CD4-positive, alpha-beta memory T cell (primary cell): ENCODE data around the gene SLC4A5. TPM values are rescaled to one million over a fixed set of nuclear protein-coding genes. Genes with fewer than 3 reads are reported as not detected.

Experiments
- CTCF ChIA-PET: fragments of 350-600 bp; sonication (Branson Sonifier 250); formaldehyde crosslinking; loops from one replicate; lab custom pipeline; 2021; ENCODE audit warnings: inconsistent platforms; ENCODE audit not compliant: partially characterized antibody; lab: Charles Lee
- POLR2A ChIA-PET: fragments of 350-600 bp; sonication (Branson Sonifier 250); formaldehyde crosslinking; loops from one replicate; lab custom pipeline; 2021; ENCODE audit not compliant: partially characterized antibody; lab: Charles Lee
- DNase-seq, 5 donors: peaks; one replicate each; pipeline versions ENCODE4 v3.0.0 to v3.0.0-alpha.2; 2020 to 2022; ENCODE audit warnings: mixed read lengths in 1 of 5
- H3K27ac ChIP-seq: one replicate; pipeline ENCODE4 v1.7.0; 2013; ENCODE audit warnings: low read depth, low read length
- H3K27me3 ChIP-seq: 2 replicates; pipeline ENCODE4 v1.7.0; 2013; ENCODE audit warnings: mild to moderate bottlenecking, low read length, moderate library complexity; ENCODE audit not compliant: insufficient read depth
- H3K36me3 ChIP-seq: 2 replicates; pipeline ENCODE4 v1.7.0; 2013; ENCODE audit warnings: mild to moderate bottlenecking, low read length, moderate library complexity; ENCODE audit not compliant: insufficient read depth
- H3K4me1 ChIP-seq: 2 replicates; pipeline ENCODE4 v1.7.0; 2013; ENCODE audit warnings: mild to moderate bottlenecking, low read length, moderate library complexity; ENCODE audit not compliant: insufficient read depth
- H3K4me3 ChIP-seq, 2 donors: one replicate each; pipeline ENCODE4 v1.7.0; 2013; ENCODE audit warnings: low read length in 2 of 2, mild to moderate bottlenecking in 1 of 2
- H3K9me3 ChIP-seq, 2 donors: one replicate each; pipeline ENCODE4 v1.7.0; 2013; ENCODE audit warnings: low read length in 2 of 2, control low read depth in 1 of 2; ENCODE audit not compliant: control insufficient read depth in 1 of 2
- H3K27ac Mint-ChIP-seq, 7 donors: one replicate each; pipeline ENCODE4 v1.8.0; 2020 to 2021; ENCODE audit warnings: mixed read lengths in 7 of 7, mild to moderate bottlenecking in 6 of 7, inconsistent platforms in 3 of 7, moderate library complexity in 3 of 7
- H3K27me3 Mint-ChIP-seq, 2 donors: one replicate each; pipeline ENCODE4 v1.8.0; 2020 to 2021; ENCODE audit warnings: mixed read lengths in 2 of 2
- H3K36me3 Mint-ChIP-seq, 2 donors: one replicate each; pipeline ENCODE4 v1.8.0; 2020 to 2021; ENCODE audit warnings: mixed read lengths in 2 of 2, inconsistent platforms in 1 of 2, mild to moderate bottlenecking in 1 of 2
- H3K4me1 Mint-ChIP-seq, 4 donors: one replicate each; pipeline ENCODE4 v1.8.0; 2020 to 2021; ENCODE audit warnings: mixed read lengths in 4 of 4, mild to moderate bottlenecking in 1 of 4
- H3K4me3 Mint-ChIP-seq, 8 donors: one replicate each; pipeline ENCODE4 v1.8.0; 2020 to 2021; ENCODE audit warnings: mixed read lengths in 8 of 8, mild to moderate bottlenecking in 7 of 8, moderate library complexity in 6 of 8, inconsistent platforms in 3 of 8
- H3K9me3 Mint-ChIP-seq, 8 donors: one replicate each; pipeline ENCODE4 v1.8.0; 2020 to 2021; ENCODE audit warnings: mixed read lengths in 8 of 8, mild to moderate bottlenecking in 5 of 8, inconsistent platforms in 3 of 8, moderate library complexity in 1 of 8
- intact Hi-C: fragments of 100-400 bp; cut with micrococcal nuclease; formaldehyde crosslinking; loops from one replicate; pipeline ENCODE4 v1.15.1; 2023
- polyA plus RNA-seq, 2 donors: library from polyadenylated mRNA; unstranded; fragments of 300-500 nt; fragmentation: Illumina TruSeq; gene quantifications; one replicate each; pipeline ENCODE4 v1.2.3, GENCODE V29; 2021
- total RNA-seq, 2 experiments: library from RNA; stranded (reverse); gene quantifications; one replicate each; pipeline ENCODE4 v1.2.3, GENCODE V29; 2021

SLC4A5 gene
- total and polyA plus RNA-seq, 4 experiments from 2014 or later, result 0.25 to 11.5 (median 7.2) TPM

DNA sequence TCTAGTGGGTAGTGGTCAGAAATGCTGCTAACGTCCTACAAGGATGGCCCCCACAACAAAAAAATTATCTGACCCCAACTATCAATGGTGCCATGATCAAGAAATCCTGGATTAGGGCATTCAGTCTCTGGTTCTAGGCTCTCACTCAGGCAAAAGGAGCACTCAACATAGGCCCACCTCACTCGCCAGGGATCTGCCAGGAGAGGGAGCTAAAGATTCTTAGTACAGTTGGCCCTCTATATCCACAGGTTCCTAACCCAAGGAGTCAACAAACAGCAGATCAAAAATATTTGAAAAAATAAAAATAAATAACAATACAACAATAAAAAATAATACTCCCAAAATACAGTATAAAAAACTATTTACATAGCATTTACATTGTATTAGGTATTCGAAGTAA is 10.0 kb downstream of the SLC4A5 start:
- ChIA-PET CTCF (interaction anchor here (1.0 to 12.8 kb wide), 5 partner anchors 27 to 256 kb away, joined by 3 to 303 read pairs (median 4); no protein-coding TSS in a partner anchor), POLR2A (no interaction called here)
- intact Hi-C loops, result loop anchor here (10.0 kb wide), 1 partner anchor 178 kb away; no protein-coding TSS in a partner anchor
- H3K4me3 Mint-ChIP-seq, result no peak overlapping the region
- no peaks in the 10 kb centered on the region for H3K27me3 ChIP-seq
- H3K4me1 Mint-ChIP-seq, result peaks cover 0 to 7% (median 7%) of the 10 kb centered on the region in 4 donors
- H3K27ac Mint-ChIP-seq, result no peak overlapping the region
- H3K36me3 ChIP-seq, result no peaks in the 10 kb centered on the region
- H3K4me3 ChIP-seq, result no peak overlapping the region
- no peak overlapping the region for H3K27ac ChIP-seq
- no peaks in the 10 kb centered on the region for H3K9me3 ChIP-seq
- no peak for DNase-seq
- no peaks in the 10 kb centered on the region for H3K9me3 Mint-ChIP-seq
- H3K36me3 Mint-ChIP-seq, result peaks cover 2 to 5% of the 10 kb centered on the region in 2 donors
- peaks cover 15% of the 10 kb centered on the region for H3K4me1 ChIP-seq
- no peaks in the 10 kb centered on the region for H3K27me3 Mint-ChIP-seq

DNA sequence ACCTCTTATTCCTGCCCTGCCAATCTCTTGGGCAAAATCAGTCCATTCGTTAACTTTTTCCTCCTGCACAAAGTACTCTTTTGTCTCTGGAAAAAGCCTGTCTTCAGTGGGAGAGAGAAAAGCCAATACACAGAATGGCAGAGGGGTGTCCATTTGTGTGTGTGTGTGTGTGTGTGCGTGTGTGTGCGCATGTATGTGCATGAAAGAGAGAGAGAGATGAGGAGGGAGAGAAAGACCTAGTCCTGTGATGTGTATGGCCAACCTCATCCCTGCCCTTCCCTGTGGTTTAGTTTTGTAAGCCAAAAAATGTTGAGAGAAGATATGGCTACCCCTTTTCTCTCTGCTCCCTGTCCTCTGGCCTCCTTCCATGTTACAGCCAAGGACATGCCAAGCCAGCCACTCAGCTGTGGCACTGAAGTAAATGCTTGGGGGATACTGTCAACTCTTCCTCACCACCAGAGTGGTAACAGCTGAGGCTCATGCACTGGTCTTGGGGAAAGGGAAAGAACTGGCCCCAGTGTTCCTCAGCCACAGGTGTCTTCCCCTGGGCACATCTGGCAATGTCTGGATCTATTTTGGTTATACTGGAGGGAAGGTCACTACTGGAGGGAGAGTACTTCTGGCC is 10.6 kb downstream of the SLC4A5 start:
- H3K9me3 ChIP-seq, result no peaks in the 10 kb centered on the region
- no peak for DNase-seq
- Mint-ChIP-seq H3K4me1 (peaks cover 0 to 7% (median 7%) of the 10 kb centered on the region in 4 donors), H3K4me3 (no peak overlapping the region), H3K27me3 (no peaks in the 10 kb centered on the region), H3K27ac (peak overlapping the region in 2 of 7 donors; percentile 48 to 70), H3K9me3 (no peaks in the 10 kb centered on the region), H3K36me3 (peaks cover 0 to 8% of the 10 kb centered on the region in 2 donors)
- no peak overlapping the region for H3K27ac ChIP-seq
- H3K36me3 ChIP-seq, result no peaks in the 10 kb centered on the region
- H3K27me3 ChIP-seq, result no peaks in the 10 kb centered on the region
- POLR2A ChIA-PET, result no interaction called here
- CTCF ChIA-PET, result interaction anchor here (1.0 to 12.8 kb wide), 4 partner anchors 27 to 256 kb away, joined by 3 to 303 read pairs (median 78); no protein-coding TSS in a partner anchor
- intact Hi-C loops, result loop anchor here (10.0 kb wide), 1 partner anchor 178 kb away; no protein-coding TSS in a partner anchor
- peaks cover 18% of the 10 kb centered on the region for H3K4me1 ChIP-seq
- no peak overlapping the region for H3K4me3 ChIP-seq

DNA sequence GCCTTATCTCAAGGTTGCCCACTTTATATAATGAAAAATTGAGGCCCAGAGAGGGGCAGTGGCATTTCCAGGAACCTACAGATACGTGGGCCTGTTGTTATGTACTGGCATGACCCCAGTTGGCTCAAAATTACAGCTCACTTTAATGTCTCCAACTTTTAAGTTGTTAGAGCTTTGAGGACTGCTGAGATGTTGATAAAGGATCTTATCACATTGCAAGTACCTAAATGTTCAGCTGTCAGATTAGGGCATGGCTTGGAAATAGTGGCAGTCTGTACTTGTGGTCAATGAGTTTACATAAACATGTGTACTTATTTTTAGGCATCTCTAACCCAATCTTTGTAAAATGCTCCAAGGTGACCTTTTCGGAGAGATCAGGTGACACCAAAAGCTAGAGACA is 14.6 kb downstream of the SLC4A5 start:
- no peak overlapping the region for H3K4me3 Mint-ChIP-seq
- peaks cover 13 to 15% of the 10 kb centered on the region in 2 donors for H3K36me3 Mint-ChIP-seq
- no peaks in the 10 kb centered on the region for H3K36me3 ChIP-seq
- CTCF ChIA-PET, result interaction anchor here (3.0 kb wide), 1 partner anchor 78 kb away, joined by 13 read pairs; no protein-coding TSS in a partner anchor
- H3K27me3 ChIP-seq, result no peaks in the 10 kb centered on the region
- no peak overlapping the region for H3K27ac ChIP-seq
- peaks cover 3% of the 10 kb centered on the region for H3K4me1 ChIP-seq
- H3K27ac Mint-ChIP-seq, result no peak overlapping the region
- no peaks in the 10 kb centered on the region for H3K4me1 Mint-ChIP-seq
- intact Hi-C loops, result no loop called here
- no peaks in the 10 kb centered on the region for H3K27me3 Mint-ChIP-seq
- no peak for DNase-seq
- H3K4me3 ChIP-seq, result no peak overlapping the region
- no peaks in the 10 kb centered on the region for H3K9me3 Mint-ChIP-seq
- POLR2A ChIA-PET, result no interaction called here
- no peaks in the 10 kb centered on the region for H3K9me3 ChIP-seq

DNA sequence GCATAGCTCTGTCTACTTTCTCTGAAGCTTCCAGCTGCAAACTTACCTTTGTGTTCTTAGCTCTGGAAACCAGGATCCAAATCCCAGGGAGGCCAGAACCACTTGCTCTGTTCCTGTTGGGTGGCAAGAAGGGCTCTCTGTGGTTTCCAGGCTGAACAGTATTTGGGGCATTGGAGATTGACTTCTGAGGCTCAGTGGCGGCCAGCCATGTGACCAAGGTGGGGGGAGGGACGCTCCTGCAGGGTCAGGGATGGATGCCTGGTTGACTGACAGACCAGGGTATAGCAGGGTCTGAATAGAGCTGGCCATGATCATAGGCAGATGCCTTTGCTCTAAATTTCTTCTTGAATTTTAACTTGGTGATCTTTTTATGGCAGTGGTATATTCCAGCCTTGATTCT is 15.1 kb downstream of the SLC4A5 start:
- Mint-ChIP-seq H3K36me3 (peaks cover 17 to 18% of the 10 kb centered on the region in 2 donors), H3K4me1 (no peaks in the 10 kb centered on the region), H3K4me3 (no peak overlapping the region), H3K27me3 (no peaks in the 10 kb centered on the region), H3K9me3 (no peaks in the 10 kb centered on the region), H3K27ac (peak overlapping the region in 2 of 7 donors; percentile 11 to 29)
- no peaks in the 10 kb centered on the region for H3K27me3 ChIP-seq
- intact Hi-C loops, result no loop called here
- DNase-seq, result no peak
- ChIA-PET POLR2A (no interaction called here), CTCF (interaction anchor here (3.0 to 4.8 kb wide), 2 partner anchors 7 to 78 kb away, joined by 13 to 47 read pairs; no protein-coding TSS in a partner anchor)
- no peak overlapping the region for H3K27ac ChIP-seq
- no peaks in the 10 kb centered on the region for H3K36me3 ChIP-seq
- H3K4me1 ChIP-seq, result peaks cover 3% of the 10 kb centered on the region
- H3K9me3 ChIP-seq, result no peaks in the 10 kb centered on the region
- no peak overlapping the region for H3K4me3 ChIP-seq

DNA sequence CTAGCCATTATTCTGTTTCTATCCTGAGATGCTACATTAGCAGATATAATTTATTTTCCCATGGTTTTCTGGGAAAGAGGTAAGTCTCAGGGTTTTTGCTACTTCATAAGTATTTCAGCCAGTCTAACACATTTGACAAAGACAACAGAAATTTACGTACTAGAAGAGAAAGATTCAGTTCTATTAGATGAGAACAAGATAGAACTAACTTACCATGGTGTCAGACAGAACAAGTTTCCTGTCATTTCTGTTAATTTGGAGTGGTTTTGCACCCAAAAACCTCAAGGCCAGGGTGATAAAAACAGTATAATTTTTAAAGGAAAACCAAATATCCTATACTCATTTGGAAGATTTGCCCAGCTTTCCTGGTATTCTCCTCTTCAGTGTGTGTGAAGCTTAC is 15.6 kb downstream of the SLC4A5 start:
- Mint-ChIP-seq H3K4me1 (no peaks in the 10 kb centered on the region), H3K9me3 (no peaks in the 10 kb centered on the region), H3K4me3 (no peak overlapping the region), H3K36me3 (peaks cover 14 to 22% of the 10 kb centered on the region in 2 donors), H3K27me3 (no peaks in the 10 kb centered on the region), H3K27ac (no peak overlapping the region)
- H3K27ac ChIP-seq, result no peak overlapping the region
- intact Hi-C loops, result no loop called here
- no peak for DNase-seq
- H3K9me3 ChIP-seq, result no peaks in the 10 kb centered on the region
- no peaks in the 10 kb centered on the region for H3K36me3 ChIP-seq
- H3K4me1 ChIP-seq, result peaks cover 3% of the 10 kb centered on the region
- H3K4me3 ChIP-seq, result no peak overlapping the region
- H3K27me3 ChIP-seq, result no peaks in the 10 kb centered on the region
- ChIA-PET POLR2A (no interaction called here), CTCF (interaction anchor here (3.0 to 4.8 kb wide), 2 partner anchors 8 to 78 kb away, joined by 13 to 47 read pairs; no protein-coding TSS in a partner anchor)

DNA sequence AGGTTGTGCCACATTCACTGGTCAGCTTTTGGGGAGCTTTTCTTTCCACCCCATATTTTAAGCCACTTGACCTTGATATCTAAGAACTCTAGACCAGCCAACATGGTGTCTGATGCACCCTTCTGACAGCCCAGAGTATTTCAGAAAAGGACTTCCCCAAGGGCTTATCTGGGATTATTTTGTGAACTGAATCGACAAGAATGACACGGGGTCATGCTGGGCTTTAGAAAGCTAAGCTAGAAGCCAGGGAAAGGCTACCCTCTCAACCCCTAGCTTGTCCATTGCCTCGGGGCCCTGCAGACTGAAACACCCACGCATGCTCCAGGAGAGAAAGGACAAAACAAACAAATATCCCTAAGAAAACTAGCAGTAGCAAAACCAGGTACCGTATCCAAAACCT is 16.0 kb downstream of the SLC4A5 start:
- Mint-ChIP-seq H3K9me3 (no peaks in the 10 kb centered on the region), H3K4me1 (no peaks in the 10 kb centered on the region), H3K27me3 (no peaks in the 10 kb centered on the region), H3K36me3 (peaks cover 14 to 26% of the 10 kb centered on the region in 2 donors), H3K4me3 (no peak overlapping the region), H3K27ac (no peak overlapping the region)
- ChIA-PET POLR2A (no interaction called here), CTCF (interaction anchor here (1.5 to 4.8 kb wide), 3 partner anchors 8 to 77 kb away, joined by 3 to 47 read pairs (median 13); no protein-coding TSS in a partner anchor)
- Histone ChIP-seq H3K9me3 (no peaks in the 10 kb centered on the region), H3K4me1 (peaks cover 3% of the 10 kb centered on the region), H3K27me3 (no peaks in the 10 kb centered on the region), H3K27ac (no peak overlapping the region), H3K36me3 (no peaks in the 10 kb centered on the region), H3K4me3 (no peak overlapping the region)
- no peak for DNase-seq
- intact Hi-C loops, result no loop called here

DNA sequence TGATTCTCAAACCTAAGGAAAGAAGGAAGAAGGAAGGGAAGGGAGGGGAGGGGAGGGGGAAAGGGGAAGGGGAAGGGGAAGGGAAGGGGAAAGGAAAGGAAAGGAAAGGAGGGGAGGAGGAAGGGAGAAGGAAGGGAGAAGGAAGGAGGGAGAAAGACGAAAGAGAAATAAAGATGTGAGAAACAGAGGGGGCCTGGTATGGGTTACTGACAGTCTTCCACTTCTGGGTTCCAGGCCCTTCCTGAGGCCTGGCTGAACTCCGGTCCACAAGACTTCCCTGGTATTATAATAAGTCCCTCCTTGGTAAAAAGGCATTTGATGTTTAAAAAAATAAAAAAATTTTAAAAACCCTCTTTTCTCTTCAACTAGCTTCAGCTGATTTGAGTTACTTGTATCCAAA is 17.4 kb downstream of the SLC4A5 start:
- Histone ChIP-seq H3K36me3 (no peaks in the 10 kb centered on the region), H3K4me1 (peaks cover 3% of the 10 kb centered on the region), H3K4me3 (no peak overlapping the region), H3K27ac (no peak overlapping the region), H3K27me3 (no peaks in the 10 kb centered on the region), H3K9me3 (no peaks in the 10 kb centered on the region)
- CTCF ChIA-PET, result interaction anchor here (1.1 to 4.8 kb wide), 4 partner anchors 10 to 76 kb away, joined by 3 to 47 read pairs (median 10); no protein-coding TSS in a partner anchor
- Mint-ChIP-seq H3K4me1 (no peaks in the 10 kb centered on the region), H3K4me3 (no peak overlapping the region), H3K27me3 (no peaks in the 10 kb centered on the region), H3K9me3 (no peaks in the 10 kb centered on the region), H3K36me3 (peaks cover 15 to 40% of the 10 kb centered on the region in 2 donors), H3K27ac (peak overlapping the region in 1 of 7 donors; percentile 33)
- no peak for DNase-seq
- intact Hi-C loops, result no loop called here
- POLR2A ChIA-PET, result interaction anchor here (1.4 kb wide), 1 partner anchor 35 kb away, joined by 4 read pairs; no protein-coding TSS in a partner anchor
